Measurements from ENCODE around the gene ERMAP.

- TF ChIP-seq CTCF (IDR thresholded peaks at IDR 0.05) (no peak), POLR2AphosphoS5 (IDR thresholded peaks at IDR 0.05) (no peak), POLR2A (IDR thresholded peaks at IDR 0.05) (no peak)
Measured at GRCh38 chr1:42853116-42853884, 36.4 kb downstream of the ERMAP start.
